HUES64 (cell line): ENCODE data around the gene PCSK1.
A peak's percentile ranks its signal among the peaks of the same experiment; 100 is the strongest.

Source experiments
- H3K27ac ChIP-seq: 2 replicates; pipeline ENCODE4 v1.7.0; 2013; ENCODE audit warnings: low read depth, low read length, inconsistent platforms
- H3K27me3 ChIP-seq: 2 replicates; pipeline ENCODE4 v1.6.1; 2013; ENCODE audit warnings: mild to moderate bottlenecking, low read length; ENCODE audit not compliant: insufficient read depth
- H3K36me3 ChIP-seq: 2 replicates; pipeline ENCODE4 v1.6.1; 2013; ENCODE audit warnings: mild to moderate bottlenecking, low read length; ENCODE audit not compliant: insufficient read depth
- H3K4me1 ChIP-seq: 2 replicates; pipeline ENCODE4 v1.6.1; 2013; ENCODE audit warnings: mild to moderate bottlenecking, low read length, moderate library complexity; ENCODE audit not compliant: insufficient read depth
- H3K4me3 ChIP-seq: 2 replicates; pipeline ENCODE4 v1.5.1; 2013; ENCODE audit warnings: mild to moderate bottlenecking, low read length, moderate library complexity
- H3K9ac ChIP-seq: 2 replicates; pipeline ENCODE4 v1.6.1; 2013; ENCODE audit warnings: mild to moderate bottlenecking, low read depth, low read length
- H3K9me3 ChIP-seq: 2 replicates; pipeline ENCODE4 v1.6.1; 2013; ENCODE audit warnings: low read depth, low read length; ENCODE audit not compliant: insufficient read depth
- WGBS: fragments of 150-250, 120-280 bp; methylation state at CpG from one replicate; pipeline ENCODE4 v1.1.7; 2013; ENCODE audit warnings: missing lambda C conversion rate; 5-methylcytosine and 5-hydroxymethylcytosine counted together

Gene PCSK1

DNA sequence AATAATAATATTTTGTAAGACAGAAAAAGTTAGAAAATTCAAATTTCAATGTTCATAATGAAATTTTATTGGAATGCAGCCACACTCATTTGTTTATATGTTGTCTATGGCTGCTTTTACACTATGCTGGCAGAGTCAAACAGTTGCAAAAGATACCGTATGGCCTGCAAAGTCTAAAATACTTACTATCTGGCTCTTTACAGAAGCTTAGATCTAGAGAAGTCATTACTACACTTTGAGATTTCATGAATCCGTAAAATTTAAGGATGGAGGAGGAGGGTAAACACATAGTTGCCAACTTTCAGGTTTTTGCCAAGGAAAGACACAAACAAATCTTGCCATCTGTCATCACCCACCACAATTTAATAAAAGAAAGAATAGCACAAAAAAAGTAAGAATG, 25.1 kb upstream of the PCSK1 start:
- no peaks in the 10 kb centered on the region for H3K9me3 ChIP-seq
- no peaks in the 10 kb centered on the region for H3K36me3 ChIP-seq
- H3K9ac ChIP-seq, result no peak overlapping the region
- H3K4me1 ChIP-seq, result no peaks in the 10 kb centered on the region
- no peak overlapping the region for H3K4me3 ChIP-seq
- H3K27me3 ChIP-seq, result no peaks in the 10 kb centered on the region
- no peak overlapping the region for H3K27ac ChIP-seq
- 88% methylated on average over 2 of the region's 2 CpGs for WGBS

GRCh38 chr5:96455789-96456188, 22.7 kb upstream of the PCSK1 start:
- no peaks in the 10 kb centered on the region for H3K36me3 ChIP-seq

DNA sequence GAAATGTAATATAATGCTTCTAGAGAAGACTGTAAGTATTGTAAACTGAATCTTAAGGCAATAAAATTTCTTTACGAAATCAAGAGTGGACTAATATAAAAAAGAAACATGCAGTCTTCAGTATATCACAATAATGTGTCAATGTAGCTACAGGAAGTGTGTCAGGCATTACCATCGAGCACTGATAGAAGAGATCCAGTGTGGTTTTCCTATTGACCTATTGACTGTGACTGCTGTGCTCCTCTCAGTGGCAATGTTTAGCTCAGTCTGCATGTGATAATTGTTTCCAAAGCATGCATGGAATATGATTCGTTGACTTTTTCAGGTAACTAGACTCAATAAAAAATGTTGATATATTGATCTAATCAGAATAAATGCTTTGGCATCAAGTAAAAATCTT, 20.3 kb upstream of the PCSK1 start:
- no peaks in the 10 kb centered on the region for H3K4me1 ChIP-seq
- no peaks in the 10 kb centered on the region for H3K36me3 ChIP-seq
- no peaks in the 10 kb centered on the region for H3K9me3 ChIP-seq
- no peak overlapping the region for H3K4me3 ChIP-seq
- H3K27ac ChIP-seq, result no peak overlapping the region
- no peak overlapping the region for H3K9ac ChIP-seq
- WGBS, result 96% methylated on average over 1 of the region's 3 CpGs
- no peaks in the 10 kb centered on the region for H3K27me3 ChIP-seq

More at GRCh38 chr5:96455789-96456188, 22.7 kb upstream of the PCSK1 start:
- Histone ChIP-seq H3K9me3 (no peaks in the 10 kb centered on the region), H3K4me3 (no peak overlapping the region), H3K27me3 (no peaks in the 10 kb centered on the region), H3K9ac (no peak overlapping the region), H3K27ac (no peak overlapping the region), H3K4me1 (no peaks in the 10 kb centered on the region)
- WGBS, result 98% methylated on average over 4 of the region's 4 CpGs

DNA sequence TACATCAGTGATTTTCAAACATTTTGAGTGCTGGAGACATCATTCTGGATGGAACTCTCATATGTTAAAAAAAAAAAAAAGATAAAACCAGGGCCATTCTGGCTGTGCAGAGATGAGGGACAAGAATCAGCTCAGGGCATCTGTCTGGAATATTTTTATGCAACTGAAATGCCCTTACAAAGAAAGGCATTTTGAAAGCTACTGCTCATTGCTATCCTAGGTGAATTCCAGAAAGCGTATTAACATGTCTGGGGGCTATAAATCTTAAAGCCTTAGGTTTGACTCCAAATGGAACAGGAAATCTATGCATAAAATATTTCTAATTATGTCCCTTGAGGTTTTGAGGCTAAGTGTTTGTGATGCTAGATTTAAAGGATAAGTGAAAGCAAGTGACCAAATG, 14.9 kb upstream of the PCSK1 start:
- H3K4me3 ChIP-seq, result no peak overlapping the region
- H3K9ac ChIP-seq, result no peak overlapping the region
- no peaks in the 10 kb centered on the region for H3K9me3 ChIP-seq
- H3K36me3 ChIP-seq, result no peaks in the 10 kb centered on the region
- no peaks in the 10 kb centered on the region for H3K4me1 ChIP-seq
- WGBS, result 94% methylated on average over 1 of the region's 1 CpG
- no peak overlapping the region for H3K27ac ChIP-seq
- no peaks in the 10 kb centered on the region for H3K27me3 ChIP-seq

DNA sequence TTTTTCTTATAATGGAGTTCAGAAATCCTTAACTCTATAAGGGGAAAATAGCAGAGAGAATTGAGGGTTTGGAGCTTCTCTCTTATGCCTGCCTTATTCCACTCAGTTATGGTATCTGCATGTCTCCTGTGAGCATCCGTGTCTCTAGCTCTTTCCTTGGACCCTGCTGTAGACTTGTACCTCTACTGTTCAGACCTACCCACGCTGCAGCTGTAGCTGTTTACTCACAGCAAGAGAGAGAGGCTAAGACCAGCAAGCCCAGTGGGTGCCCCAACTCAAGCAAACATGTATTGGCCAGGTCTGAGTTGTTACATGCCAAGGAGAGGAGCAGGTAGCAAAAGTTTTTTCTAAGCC, 7.1 kb upstream of the PCSK1 start:
- WGBS, result 81% methylated on average over 2 of the region's 2 CpGs
- no peaks in the 10 kb centered on the region for H3K36me3 ChIP-seq
- peaks cover 13% of the 10 kb centered on the region for H3K4me1 ChIP-seq
- peaks cover 10% of the 10 kb centered on the region for H3K27me3 ChIP-seq
- H3K4me3 ChIP-seq, result no peak overlapping the region
- H3K9me3 ChIP-seq, result no peaks in the 10 kb centered on the region
- H3K27ac ChIP-seq, result no peak overlapping the region
- no peak overlapping the region for H3K9ac ChIP-seq

DNA sequence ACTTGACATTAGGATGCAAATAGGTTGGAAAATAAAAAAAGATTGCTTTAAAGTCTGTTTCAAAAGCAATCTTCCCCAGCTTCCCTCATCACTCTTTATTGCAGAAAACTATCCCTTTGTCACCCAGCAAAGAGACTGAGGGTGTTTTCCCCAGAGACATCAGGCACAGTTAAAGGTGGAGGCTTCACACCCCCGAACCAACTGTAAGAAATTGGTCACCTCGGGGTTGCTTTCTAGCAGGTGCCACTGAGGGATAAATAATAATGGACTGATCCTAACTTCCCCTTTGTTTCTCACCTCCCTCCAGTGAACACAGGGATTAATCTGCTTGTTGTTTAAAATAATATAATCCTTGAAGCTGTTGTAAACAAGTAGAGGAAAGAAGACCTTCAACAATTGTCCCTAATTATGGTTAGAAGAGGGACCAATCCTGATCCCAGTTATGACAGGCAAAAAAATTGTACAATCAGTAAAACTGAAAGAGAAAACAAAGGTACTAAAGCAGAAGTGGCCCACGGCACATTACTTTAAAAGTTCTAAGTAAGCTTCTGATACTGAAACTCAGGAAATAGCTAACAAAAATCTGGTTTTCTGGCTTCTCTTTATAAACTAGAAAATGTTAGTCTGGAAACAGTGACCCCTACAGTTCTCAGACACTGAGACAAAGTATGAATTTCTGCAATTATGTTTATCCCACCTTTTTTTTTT, 6.6 kb upstream of the PCSK1 start:
- H3K27me3 ChIP-seq, result peaks cover 15% of the 10 kb centered on the region
- H3K4me3 ChIP-seq, result no peak overlapping the region
- no peaks in the 10 kb centered on the region for H3K9me3 ChIP-seq
- peaks cover 18% of the 10 kb centered on the region for H3K4me1 ChIP-seq
- H3K9ac ChIP-seq, result no peak overlapping the region; the same call in 1 of the 2 replicates
- 84% methylated on average over 2 of the region's 3 CpGs for WGBS
- no peak overlapping the region for H3K27ac ChIP-seq
- no peaks in the 10 kb centered on the region for H3K36me3 ChIP-seq

DNA sequence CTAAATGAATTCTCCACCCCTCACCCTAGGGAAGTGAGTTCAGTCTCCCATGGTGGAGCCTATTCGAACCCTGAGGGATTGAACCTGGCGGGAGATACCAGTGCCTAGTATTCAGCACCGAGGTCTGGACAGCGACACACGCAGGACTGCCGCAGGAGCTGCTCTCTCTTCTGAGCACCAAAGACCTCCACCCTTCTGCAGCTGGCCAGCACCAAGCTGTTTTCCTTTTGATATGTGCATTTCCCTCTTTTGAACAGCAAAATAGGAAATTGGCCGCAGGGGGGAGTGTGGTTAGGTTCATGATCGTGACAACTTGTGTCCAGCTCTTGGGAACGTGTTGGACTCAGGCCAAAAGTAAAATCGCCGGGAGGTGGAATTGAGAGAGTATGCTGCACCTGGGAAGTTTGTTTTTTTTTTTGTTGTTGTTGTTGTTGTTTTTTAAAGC, 1.2 kb upstream of the PCSK1 start:
- no peak overlapping the region for H3K9ac ChIP-seq
- H3K9me3 ChIP-seq, result no peaks in the 10 kb centered on the region
- peak overlapping the region; percentile 39 for H3K4me3 ChIP-seq
- peaks cover 66% of the 10 kb centered on the region for H3K27me3 ChIP-seq
- H3K36me3 ChIP-seq, result no peaks in the 10 kb centered on the region
- H3K4me1 ChIP-seq, result peaks cover 31% of the 10 kb centered on the region
- H3K27ac ChIP-seq, result no peak overlapping the region
- 2% methylated on average over 11 of the region's 11 CpGs for WGBS

DNA sequence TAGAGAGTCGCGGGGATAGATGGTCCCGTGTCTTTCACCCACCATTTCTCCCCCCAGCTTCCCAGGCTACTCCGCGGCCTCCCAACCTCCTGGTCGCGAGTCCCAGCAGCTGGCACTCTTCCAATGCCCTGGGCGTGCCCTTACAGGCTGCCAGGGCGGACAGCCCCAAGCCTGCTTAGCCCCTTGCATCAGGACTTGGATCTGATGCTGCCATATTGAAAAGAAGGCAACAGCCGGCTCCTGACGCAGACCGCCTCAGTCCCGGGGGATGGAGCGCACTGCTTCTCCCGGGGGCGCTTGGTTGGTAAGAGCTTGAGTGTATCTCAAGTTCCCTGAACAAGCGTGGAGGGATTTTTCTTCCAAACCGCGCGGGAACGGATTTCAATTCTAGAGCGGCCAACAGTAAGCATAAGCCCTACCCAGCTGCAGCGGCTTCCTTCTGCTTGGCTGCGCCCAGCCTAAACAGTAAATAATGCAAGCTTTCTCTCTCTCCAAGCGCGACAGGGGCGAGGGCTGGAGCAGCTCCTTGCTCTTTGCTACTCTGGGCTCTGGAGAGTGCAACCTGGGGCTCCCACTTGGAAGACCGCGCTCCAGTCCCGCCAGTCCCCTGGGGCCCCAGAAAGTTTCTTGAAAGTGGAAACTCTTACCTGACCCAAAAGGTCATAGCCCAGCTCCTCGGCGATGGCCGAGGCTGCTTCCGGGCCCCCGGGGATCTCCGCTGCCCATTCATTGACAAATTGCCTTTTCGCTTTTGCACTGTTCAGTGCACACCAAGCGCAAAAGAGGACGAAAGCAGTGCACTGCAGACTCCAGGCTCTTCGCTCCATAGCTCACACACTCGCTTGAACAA, 607 bp downstream of the PCSK1 start:
- Histone ChIP-seq H3K9ac (0 out of 2 replicates have a peak overlapping the region, but pooled peaks have one; percentile 35), H3K9me3 (no peaks in the 10 kb centered on the region), H3K4me3 (peak overlapping the region; percentile 64), H3K27ac (no peak overlapping the region), H3K36me3 (no peaks in the 10 kb centered on the region), H3K27me3 (peaks cover 66% of the 10 kb centered on the region), H3K4me1 (peaks cover 26% of the 10 kb centered on the region)
- WGBS, result under 1% methylated on average over 40 of the region's 41 CpGs

DNA sequence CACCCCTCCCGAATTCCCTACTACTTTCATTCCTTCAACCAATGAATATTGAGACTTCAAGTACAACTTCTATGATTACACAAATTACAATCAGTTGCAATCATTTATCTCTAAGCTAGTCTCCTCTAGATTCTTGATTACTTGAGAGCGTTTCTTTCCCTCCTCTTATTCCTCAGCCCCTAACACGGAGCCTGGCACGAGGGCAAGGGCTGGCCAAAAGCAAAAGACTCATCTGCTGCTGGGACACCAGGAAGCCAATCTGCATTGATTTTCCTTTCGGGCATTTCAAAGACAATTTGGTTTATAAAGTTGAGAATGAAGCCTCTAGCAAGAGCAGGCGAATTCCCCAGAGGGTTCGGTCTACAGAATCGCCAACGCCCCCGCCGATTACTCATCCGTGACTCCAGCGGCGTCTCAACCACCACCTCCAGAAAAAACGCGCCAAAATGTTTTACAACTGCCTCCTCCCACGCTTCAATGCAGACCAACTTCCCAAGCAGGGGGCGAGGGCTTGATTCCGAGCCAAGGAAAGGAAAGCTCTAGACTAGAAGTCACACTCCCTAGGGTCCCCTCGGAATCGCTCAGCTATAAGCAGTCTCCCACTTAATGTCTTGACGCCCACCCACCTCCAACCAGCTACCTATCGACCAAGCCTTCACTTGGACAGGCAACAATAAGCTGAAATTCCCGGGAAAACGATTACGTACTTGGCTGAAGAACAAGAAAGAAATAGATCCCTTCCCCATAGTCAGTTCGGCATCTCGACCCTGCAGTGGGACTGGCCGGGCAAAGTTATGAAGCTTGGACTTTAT, 1.5 kb downstream of the PCSK1 start:
- Histone ChIP-seq H3K4me1 (peaks cover 26% of the 10 kb centered on the region), H3K27ac (no peak overlapping the region), H3K9ac (peak overlapping the region; percentile 35; the same call in 1 of the 2 replicates), H3K4me3 (peak overlapping the region; percentile 64), H3K27me3 (peaks cover 66% of the 10 kb centered on the region), H3K9me3 (no peaks in the 10 kb centered on the region), H3K36me3 (no peaks in the 10 kb centered on the region)
- WGBS, result 1% methylated on average over 29 of the region's 29 CpGs

DNA sequence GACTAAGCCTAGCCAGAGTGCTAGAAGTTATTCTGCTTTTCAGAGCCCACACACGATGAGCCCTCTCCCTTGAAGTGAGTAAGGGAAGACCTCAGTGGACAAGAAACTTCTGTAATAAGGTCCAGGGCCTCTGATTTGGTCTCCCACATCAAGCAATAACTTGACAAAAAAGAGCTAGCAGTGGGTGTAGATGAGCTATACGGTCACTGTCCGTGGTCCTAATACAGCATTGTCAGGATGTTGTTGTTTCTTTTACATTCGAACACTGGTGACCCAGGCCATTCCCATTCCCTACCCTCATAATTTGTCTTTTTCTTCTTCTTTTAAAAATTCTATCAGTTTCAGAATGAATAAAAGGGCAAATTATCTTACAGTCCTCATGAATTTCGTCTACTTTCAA, 5.2 kb downstream of the PCSK1 start:
- Histone ChIP-seq H3K9ac (no peak overlapping the region), H3K9me3 (no peaks in the 10 kb centered on the region), H3K27ac (no peak overlapping the region), H3K4me3 (no peak overlapping the region), H3K36me3 (no peaks in the 10 kb centered on the region), H3K27me3 (peaks cover 34% of the 10 kb centered on the region), H3K4me1 (peaks cover 6% of the 10 kb centered on the region; the same call in 1 of the 2 replicates)
- WGBS, result 71% methylated on average over 4 of the region's 5 CpGs

GRCh38 chr5:96426831-96427230, 6.2 kb downstream of the PCSK1 start:
- Histone ChIP-seq H3K27me3 (peaks cover 24% of the 10 kb centered on the region), H3K36me3 (no peaks in the 10 kb centered on the region), H3K9ac (no peak overlapping the region), H3K4me1 (peaks cover 6% of the 10 kb centered on the region; the same call in 1 of the 2 replicates), H3K27ac (no peak overlapping the region), H3K9me3 (no peaks in the 10 kb centered on the region), H3K4me3 (no peak overlapping the region)
